ENCODE measurements around the gene BRWD1.

The BRWD1 gene

DNA sequence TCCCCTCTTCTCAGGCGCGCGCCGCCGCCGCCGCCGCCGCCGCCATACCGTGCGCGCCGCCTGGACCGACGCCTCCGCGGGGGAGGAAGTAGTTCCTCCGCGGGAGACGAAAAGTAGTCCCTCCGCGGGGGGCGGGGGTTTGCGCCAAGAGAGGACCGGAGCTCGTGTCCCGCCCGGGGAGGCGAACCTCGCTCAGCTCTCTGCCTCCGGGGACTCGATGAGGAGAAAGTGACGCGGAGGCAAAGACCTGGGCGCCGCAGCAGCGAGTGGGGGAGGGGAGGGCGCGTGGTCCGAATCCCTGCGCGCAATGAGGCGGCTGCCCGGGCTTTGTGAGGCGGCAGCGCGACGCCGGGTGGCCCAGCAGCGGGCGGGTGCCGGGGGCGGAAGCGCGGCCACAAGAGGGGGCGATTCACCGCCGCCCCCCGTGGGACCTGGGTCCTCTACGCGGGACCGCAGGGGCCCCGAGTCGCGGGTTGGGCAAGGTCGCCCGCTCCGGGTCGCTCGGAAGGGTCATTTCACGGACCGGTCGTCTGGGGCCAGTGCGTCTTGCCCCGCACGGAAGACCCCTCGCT lies at the start of gene BRWD1:
Gene BRWD1 (minus strand): TSS at position 62 of the 572 bp plus-strand sequence. CDS start 141 bp downstream, outside the sequence.
- H3K9ac ChIP-seq = peak within 1 kb of the TSS; percentile 98
- peak within 1 kb of the TSS; percentile 84 for H3K4me3 ChIP-seq

GRCh38 chr21:39362733-39363132 lies 49.3 kb upstream of the BRWD1 start:
- no peak overlapping the region for H3K4me3 ChIP-seq
- H3K9ac ChIP-seq = no peak overlapping the region
- no peak overlapping the region for H3K27ac ChIP-seq
- H4K20me1 ChIP-seq = no peaks in the 10 kb centered on the region
- H3K9me3 ChIP-seq = peaks cover under 1% of the 10 kb centered on the region; the same call in 1 of the 2 replicates
- H3K36me3 ChIP-seq = no peaks in the 10 kb centered on the region
- no peak overlapping the region for H3K4me2 ChIP-seq
- no peak for TF ChIP-seq Cebpa-rat (IDR thresholded peaks at IDR 0.05)
- H3K4me1 ChIP-seq = no peaks in the 10 kb centered on the region
- no peaks in the 10 kb centered on the region for H3K27me3 ChIP-seq

More for the DNA sequence above, at the start of gene BRWD1:
- TF ChIP-seq Cebpa-rat (IDR thresholded peaks at IDR 0.05) = no peak
- Histone ChIP-seq H3K4me2 (peak within 1 kb of the TSS; percentile 89), H3K27ac (peak within 1 kb of the TSS; percentile 100), H3K27me3 (no peaks in the 10 kb centered on the region), H4K20me1 (peaks cover 36% of the 10 kb centered on the region), H3K36me3 (peaks cover 31% of the 10 kb centered on the region), H3K4me1 (peaks cover 53% of the 10 kb centered on the region), H3K9me3 (no peaks in the 10 kb centered on the region)

- Histone ChIP-seq H3K27ac (no peak overlapping the region), H3K4me3 (no peak overlapping the region), H3K9me3 (no peaks in the 10 kb centered on the region), H3K4me2 (no peak overlapping the region), H3K9ac (no peak overlapping the region), H3K27me3 (no peaks in the 10 kb centered on the region), H3K4me1 (no peaks in the 10 kb centered on the region), H4K20me1 (no peaks in the 10 kb centered on the region), H3K36me3 (no peaks in the 10 kb centered on the region)
- TF ChIP-seq Cebpa-rat (IDR thresholded peaks at IDR 0.05) = no peak
Measured at GRCh38 chr21:39359382-39359781, 46.0 kb upstream of the BRWD1 start.

- no peak for TF ChIP-seq Cebpa-rat (IDR thresholded peaks at IDR 0.05)
Measured at GRCh38 chr21:39353295-39353694, 39.9 kb upstream of the BRWD1 start.

DNA sequence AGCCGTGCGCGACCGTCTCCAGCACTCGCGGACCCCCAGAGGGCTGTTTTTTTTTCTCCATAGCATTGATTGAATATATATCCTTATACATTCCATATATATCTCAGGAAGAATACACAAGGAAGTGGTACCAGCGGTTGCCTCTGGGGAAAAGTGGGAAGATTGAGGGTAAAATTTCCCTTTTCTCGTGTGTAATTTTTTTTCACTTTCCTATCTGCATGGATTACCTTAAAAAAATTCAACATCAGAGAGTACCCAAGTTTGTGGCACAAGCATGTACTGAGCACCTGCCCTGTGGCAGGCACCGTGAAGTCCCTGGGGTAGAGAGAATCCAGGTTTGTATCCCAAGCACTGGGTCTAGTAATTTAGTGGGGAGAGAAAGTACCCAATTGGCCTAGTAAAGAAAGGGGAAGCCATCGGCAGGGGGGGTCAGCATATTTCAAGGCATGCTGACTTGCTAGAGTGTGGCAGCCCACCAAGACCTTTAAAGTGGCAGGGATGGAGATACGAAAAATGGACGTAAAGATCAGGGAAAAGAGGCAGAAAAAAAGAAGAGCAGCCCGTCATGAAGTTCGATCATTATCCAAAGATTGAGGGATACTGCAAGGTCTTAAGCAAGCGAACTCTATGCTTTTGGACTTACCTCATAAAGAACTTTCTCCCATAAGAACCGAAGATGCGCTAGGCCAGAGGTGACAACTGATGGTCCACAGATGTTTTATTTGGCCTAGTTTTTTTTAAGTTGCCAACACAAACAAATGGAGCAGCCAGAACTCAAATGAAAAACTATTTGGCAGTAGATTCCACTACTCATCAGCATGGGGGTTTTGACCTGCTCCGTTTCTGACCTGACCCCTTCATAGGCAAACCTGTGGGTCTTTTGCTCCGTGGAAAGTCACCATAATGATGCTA lies 36.9 kb upstream of the BRWD1 start:
- H3K4me3 ChIP-seq = peak overlapping the region; percentile 76
- peaks cover 14% of the 10 kb centered on the region for H3K36me3 ChIP-seq
- peaks cover 29% of the 10 kb centered on the region for H3K4me1 ChIP-seq
- H4K20me1 ChIP-seq = peaks cover 31% of the 10 kb centered on the region
- H3K4me2 ChIP-seq = peak overlapping the region; percentile 92
- no peaks in the 10 kb centered on the region for H3K27me3 ChIP-seq
- H3K9me3 ChIP-seq = no peaks in the 10 kb centered on the region
- H3K9ac ChIP-seq = peak overlapping the region; percentile 85
- TF ChIP-seq Cebpa-rat (IDR thresholded peaks at IDR 0.05) = no peak
- H3K27ac ChIP-seq = peak overlapping the region; percentile 88

More at GRCh38 chr21:39353295-39353694, 39.9 kb upstream of the BRWD1 start:
- Histone ChIP-seq H3K4me2 (no peak overlapping the region), H3K9me3 (no peaks in the 10 kb centered on the region), H3K27me3 (no peaks in the 10 kb centered on the region), H4K20me1 (peaks cover 2% of the 10 kb centered on the region; the same call in 1 of the 2 replicates), H3K27ac (no peak overlapping the region), H3K9ac (no peak overlapping the region), H3K4me3 (no peak overlapping the region), H3K36me3 (no peaks in the 10 kb centered on the region), H3K4me1 (peaks cover 11% of the 10 kb centered on the region)

DNA sequence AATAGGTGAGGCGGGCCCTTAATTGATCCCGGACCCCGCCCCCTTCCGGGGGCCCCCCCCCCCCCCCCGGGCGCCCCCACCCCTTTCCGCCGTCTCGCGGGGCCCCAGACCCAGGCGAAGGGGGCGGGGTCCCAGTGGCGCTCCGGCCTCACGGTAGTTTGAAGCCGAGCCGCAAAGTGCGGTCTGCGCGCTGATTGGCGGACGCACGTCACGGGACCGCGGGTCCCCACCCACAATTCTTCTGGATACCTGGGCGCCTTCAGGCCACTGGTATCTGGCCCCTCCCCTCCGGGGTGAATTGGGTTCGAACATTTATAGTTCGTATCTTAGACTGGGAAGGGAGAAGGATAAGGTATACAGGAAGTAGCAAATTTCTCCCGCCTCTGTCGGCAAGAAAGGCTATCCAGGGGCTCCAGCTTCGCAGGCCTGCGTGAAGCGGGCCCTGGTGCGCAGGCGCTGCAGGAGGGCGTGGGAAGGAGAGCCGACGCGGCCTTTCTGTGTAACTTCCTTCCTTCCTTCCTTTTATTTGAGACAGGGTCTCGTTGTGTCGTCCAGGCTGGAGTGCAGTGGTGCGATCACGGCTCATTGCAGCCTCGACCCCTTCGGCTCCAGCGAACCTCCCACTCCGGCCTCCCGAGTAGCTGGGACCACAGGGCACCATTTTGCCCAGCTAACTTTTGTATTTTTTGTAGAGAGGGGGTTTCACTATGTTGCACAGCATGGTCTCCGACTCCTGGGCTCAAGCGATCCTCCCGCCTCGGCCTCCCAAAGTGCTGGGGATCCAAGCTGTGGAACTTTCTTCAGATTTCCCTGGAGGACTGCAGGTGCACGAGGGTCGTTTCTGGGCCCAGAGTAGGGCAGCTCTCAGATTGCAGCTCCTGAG lies 36.0 kb upstream of the BRWD1 start:
- TF ChIP-seq Cebpa-rat (IDR thresholded peaks at IDR 0.05) = no peak
- H3K4me2 ChIP-seq = peak overlapping the region; percentile 92
- peaks cover 38% of the 10 kb centered on the region for H3K4me1 ChIP-seq
- H3K27ac ChIP-seq = peak overlapping the region; percentile 88
- H3K27me3 ChIP-seq = no peaks in the 10 kb centered on the region
- peak overlapping the region; percentile 85 for H3K9ac ChIP-seq
- H3K9me3 ChIP-seq = no peaks in the 10 kb centered on the region
- H3K36me3 ChIP-seq = peaks cover 21% of the 10 kb centered on the region
- peak overlapping the region; percentile 76 for H3K4me3 ChIP-seq
- H4K20me1 ChIP-seq = peaks cover 40% of the 10 kb centered on the region

- no peak for TF ChIP-seq Cebpa-rat (IDR thresholded peaks at IDR 0.05)
- H3K9me3 ChIP-seq = no peaks in the 10 kb centered on the region
- peaks cover 44% of the 10 kb centered on the region for H3K4me1 ChIP-seq
- peaks cover 28% of the 10 kb centered on the region for H3K36me3 ChIP-seq
- H3K27ac ChIP-seq = peak within 1 kb of the TSS; percentile 99
- peak within 1 kb of the TSS; percentile 99 for H3K9ac ChIP-seq
- H3K4me3 ChIP-seq = peak within 1 kb of the TSS; percentile 89
- H3K27me3 ChIP-seq = no peaks in the 10 kb centered on the region
- peaks cover 49% of the 10 kb centered on the region for H4K20me1 ChIP-seq
- peak within 1 kb of the TSS; percentile 92 for H3K4me2 ChIP-seq
Measured at GRCh38 chr21:39348355-39349210, 35.2 kb upstream of the BRWD1 start, which contains the start of gene HMGN1. Gene HMGN1 (minus strand): TSS chr21:39349088. CDS start chr21:39348917, 171 bp downstream.

DNA sequence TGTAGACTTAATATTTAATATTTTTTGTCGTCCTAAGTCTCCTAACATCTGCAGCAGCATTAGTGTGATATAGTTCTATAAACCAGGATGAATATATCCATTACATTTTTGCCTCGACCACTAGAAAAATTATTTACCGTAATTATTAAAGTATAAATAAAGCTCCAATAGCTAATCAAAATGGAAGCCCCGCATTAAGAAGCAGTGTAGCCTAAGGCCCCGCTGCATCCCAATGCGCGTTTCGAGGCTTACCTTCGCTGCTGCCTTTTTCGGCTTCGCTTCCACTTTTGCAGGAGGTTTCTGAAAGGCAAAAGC lies 34.6 kb upstream of the BRWD1 start:
- H4K20me1 ChIP-seq = peaks cover 55% of the 10 kb centered on the region
- no peaks in the 10 kb centered on the region for H3K9me3 ChIP-seq
- H3K4me3 ChIP-seq = peak overlapping the region; percentile 89
- peaks cover 44% of the 10 kb centered on the region for H3K4me1 ChIP-seq
- peak overlapping the region; percentile 88 for H3K4me2 ChIP-seq
- peak overlapping the region; percentile 99 for H3K9ac ChIP-seq
- H3K36me3 ChIP-seq = peaks cover 34% of the 10 kb centered on the region
- no peak for TF ChIP-seq Cebpa-rat (IDR thresholded peaks at IDR 0.05)
- H3K27ac ChIP-seq = peak overlapping the region; percentile 99
- no peaks in the 10 kb centered on the region for H3K27me3 ChIP-seq
